ENCODE data around the gene MROH8.

GRCh38 chr20:37155987-37156386 lies 23.4 kb downstream of the MROH8 start:
- TF ChIP-seq POLR2AphosphoS5 (IDR thresholded peaks at IDR 0.05; ENCODE audit: insufficient read depth in 1 of 2, low read depth in 1 of 2) (no peak), CTCF (IDR thresholded peaks at IDR 0.05) (no peak)

Measured in vagina (tissue), 2 donors.